HG02852 (cell line): ENCODE measurements around the gene PNPLA2.

Experiments
- ATAC-seq: cut with Tn5 transposase; IDR thresholded peaks from one replicate; pipeline ENCODE4 v1.9.1; 2021; ENCODE audit warnings: mild to moderate bottlenecking, moderate library complexity; ENCODE audit not compliant: unreplicated experiment

The PNPLA2 gene

GRCh38 chr11:858053-858761 lies 39.5 kb downstream of the PNPLA2 start:
- ATAC-seq: no peak

GRCh38 chr11:858762-859339 lies 40.1 kb downstream of the PNPLA2 start:
- no peak for ATAC-seq

GRCh38 chr11:859394-860131 lies 40.8 kb downstream of the PNPLA2 start:
- no peak for ATAC-seq

- ATAC-seq: no peak
Observed at GRCh38 chr11:860234-861104, 41.8 kb downstream of the PNPLA2 start.

GRCh38 chr11:861105-861479 lies 42.4 kb downstream of the PNPLA2 start:
- ATAC-seq: no peak

GRCh38 chr11:862081-862661 lies 43.5 kb downstream of the PNPLA2 start:
- ATAC-seq: no peak

DNA sequence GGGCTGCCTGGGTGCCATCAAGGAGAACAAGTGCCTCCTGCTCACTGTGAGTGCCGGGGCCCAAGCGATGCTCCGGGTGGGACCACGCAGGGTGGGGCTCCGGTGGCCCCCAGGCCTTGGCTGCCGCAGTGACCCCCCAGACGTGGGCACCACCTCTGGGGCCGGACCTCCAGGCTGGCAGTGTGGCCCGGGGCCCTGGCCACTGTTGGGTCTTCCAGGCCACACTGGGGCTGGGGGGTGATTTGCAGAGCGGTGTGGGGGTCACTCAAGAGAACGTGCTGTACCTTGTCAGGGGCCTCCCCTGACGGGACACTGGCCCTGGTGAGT lies 43.9 kb downstream of the PNPLA2 start:
- ATAC-seq: no peak

DNA sequence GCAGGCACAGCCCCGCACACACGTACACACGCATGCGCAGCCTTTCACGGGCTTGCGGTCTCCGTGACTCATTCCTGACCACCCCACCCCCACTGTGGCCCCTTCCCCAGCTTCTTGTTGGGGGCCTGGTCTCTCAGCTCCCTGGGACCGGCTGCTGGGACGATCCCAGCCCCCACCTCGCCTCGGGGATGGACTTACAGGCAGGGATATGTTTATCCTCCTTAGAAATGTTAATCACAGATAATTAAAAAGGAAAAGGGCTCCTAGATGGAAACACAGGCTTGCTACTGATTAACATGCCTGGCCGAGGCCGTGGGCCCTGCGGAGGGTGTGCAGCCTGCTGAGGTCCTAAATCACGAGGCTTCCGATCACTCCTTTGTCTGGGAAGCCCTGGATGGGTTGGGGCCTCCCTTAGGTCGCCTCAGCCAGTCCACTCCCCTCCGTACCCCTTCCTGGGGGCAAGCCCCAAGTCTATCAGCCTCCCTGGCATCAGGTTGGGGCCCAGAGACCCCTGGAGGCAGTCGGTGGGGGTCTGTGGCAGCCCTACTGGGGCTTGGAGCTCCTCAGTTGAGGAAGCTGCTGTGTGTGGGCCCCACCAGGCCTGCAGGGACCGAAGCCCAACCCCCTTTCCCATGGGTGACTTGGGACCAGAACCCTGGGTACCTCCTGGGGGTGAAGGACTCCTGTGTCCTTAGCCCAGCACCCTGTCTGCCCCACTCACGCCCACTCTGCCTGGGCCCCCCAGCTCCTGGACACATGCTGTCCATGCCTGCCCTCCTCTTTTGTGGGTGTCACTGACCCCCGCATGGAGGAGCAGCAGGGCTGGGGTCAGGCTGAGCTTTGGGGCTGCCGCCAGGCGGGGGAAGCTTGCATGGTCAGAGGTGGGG lies 44.6 kb downstream of the PNPLA2 start:
- ATAC-seq: no peak

GRCh38 chr11:863910-864827 lies 45.5 kb downstream of the PNPLA2 start:
- ATAC-seq: no peak

DNA sequence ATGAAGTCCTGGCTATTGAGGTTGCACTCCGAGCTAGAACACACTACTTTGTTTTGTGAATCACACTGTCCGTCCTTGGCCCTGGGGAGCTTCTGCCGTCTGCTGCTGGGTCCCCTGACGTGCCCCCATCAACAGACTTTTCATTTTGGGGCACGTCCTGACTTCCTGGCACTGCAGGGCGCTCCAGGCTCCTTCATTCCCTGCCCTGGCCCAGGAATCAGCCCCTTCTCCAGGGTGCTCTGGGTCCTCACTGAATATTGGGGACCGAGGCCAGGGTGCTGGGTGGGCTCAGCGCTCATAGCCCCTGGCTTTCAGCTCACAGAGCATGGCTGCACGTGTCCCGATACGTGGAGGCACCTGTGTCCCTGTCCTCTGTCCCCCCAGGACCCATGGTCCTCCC lies 46.2 kb downstream of the PNPLA2 start:
- ATAC-seq: no peak

DNA sequence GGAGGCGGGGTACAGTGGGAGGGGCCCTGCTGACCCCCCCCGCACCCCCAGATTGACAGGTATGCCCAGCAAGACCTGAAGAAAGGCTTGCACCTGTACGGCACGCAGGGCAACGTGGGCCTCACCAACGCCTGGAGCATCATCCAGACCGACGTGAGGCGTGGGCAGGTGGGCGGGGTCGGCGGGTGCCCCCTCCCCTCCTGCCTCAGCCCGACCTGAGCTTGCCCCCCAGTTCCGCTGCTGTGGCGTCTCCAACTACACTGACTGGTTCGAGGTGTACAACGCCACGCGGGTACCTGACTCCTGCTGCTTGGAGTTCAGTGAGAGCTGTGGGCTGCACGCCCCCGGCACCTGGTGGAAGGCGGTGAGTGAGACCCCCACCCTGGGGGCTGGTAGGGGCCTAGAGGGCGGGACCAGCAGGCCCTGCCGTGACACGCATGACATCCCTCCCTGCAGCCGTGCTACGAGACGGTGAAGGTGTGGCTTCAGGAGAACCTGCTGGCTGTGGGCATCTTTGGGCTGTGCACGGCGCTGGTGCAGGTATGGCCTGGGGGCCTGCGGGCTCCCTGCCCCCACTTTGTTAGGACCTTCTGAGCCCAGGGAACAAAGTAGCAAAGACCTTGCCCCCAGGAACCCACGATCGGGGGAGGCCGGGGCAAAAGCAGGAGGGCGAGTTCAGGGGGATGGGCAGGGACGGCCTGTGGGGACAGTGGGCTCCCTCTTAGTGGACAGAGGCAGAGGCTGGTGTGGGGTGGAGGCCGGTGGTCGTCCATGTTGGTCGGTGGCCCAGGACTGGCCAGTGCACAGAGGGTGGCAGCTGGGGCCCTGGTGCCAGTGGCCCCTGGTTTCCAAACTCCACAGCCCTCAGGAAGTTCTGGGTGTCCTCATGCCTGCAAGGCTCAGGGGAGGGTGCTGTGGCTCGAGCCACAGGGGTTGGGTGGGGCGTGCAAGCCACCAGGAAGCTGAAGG lies 47.0 kb downstream of the PNPLA2 start:
- no peak for ATAC-seq

- ATAC-seq: no peak
Observed at GRCh38 chr11:866481-866880, 47.8 kb downstream of the PNPLA2 start.

GRCh38 chr11:867856-868358 lies 49.2 kb downstream of the PNPLA2 start:
- ATAC-seq: no peak

- no peak for ATAC-seq
Observed at GRCh38 chr11:868394-868793, 49.7 kb downstream of the PNPLA2 start.

- ATAC-seq: no peak
Observed at GRCh38 chr11:868802-869201, 50.1 kb downstream of the PNPLA2 start.

DNA sequence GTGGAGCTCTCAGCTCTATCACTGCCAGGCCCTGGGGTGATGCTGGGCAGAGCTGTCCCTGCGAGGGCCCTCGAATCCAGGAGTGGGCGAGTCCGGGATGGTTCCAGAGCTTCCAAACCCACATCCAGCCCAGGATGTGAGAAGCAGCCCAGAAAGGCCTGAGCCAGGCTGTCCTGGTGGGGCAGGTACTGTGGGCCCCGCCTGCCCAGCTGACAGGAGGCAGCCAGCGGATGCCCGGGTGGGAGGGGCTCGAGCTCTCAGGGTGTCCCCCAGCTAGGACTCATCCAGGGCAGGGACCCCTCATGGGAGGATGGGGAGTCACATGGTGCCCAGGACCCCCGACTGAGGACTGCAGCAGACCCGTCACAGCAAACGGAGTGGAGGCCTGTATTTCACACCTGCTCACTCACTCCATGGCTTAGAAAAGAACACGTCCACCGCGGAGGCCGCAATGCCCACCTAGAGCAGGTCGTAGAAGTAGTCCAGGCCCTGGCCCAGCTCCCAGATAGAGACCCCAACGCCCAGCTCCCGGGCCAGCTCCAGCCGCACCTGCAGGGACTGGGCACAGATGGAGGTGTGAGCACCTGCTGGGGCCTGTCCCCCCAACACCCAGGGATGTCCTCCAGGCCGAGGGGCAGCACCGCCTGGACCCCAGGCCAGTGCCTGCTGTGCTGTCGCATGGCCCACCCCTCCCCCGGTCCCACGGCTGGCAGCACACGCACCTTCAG lies 50.8 kb downstream of the PNPLA2 start:
- ATAC-seq: no peak

- ATAC-seq: no peak
Observed at GRCh38 chr11:870127-870413, 51.4 kb downstream of the PNPLA2 start.
